Thoracic aorta (tissue), 2 donors: Measurements from ENCODE around the gene C2orf92. TPM values are rescaled to one million over a fixed set of nuclear protein-coding genes. Genes with fewer than 3 reads are reported as not detected.

Experiments
- ATAC-seq: fragments of 150-250 bp; one replicate; pipeline ENCODE4 v1.8.0; 2017; ENCODE audit warnings: low read depth; ENCODE audit not compliant: insufficient number of reproducible peaks, low FRiP score
- DNase-seq: peaks from one replicate; pipeline ENCODE4 v3.0.0-alpha.2; 2020; ENCODE audit warnings: low spot score
- H3K27ac ChIP-seq, 2 donors: fragments of 200-600 bp; sonication (generic); 1 replicate in 1 of 2; 2 replicates in 1 of 2; pipeline ENCODE4 v1.5.1; 2016; ENCODE audit warnings: mild to moderate bottlenecking in 2 of 2, moderate library complexity in 2 of 2
- H3K27me3 ChIP-seq: fragments of 200-600 bp; sonication (generic); replicated peaks from 2 replicates; pipeline ENCODE4 v1.6.0; 2016; ENCODE audit warnings: mild to moderate bottlenecking; ENCODE audit not compliant: insufficient read depth
- H3K36me3 ChIP-seq: fragments of 200-600 bp; sonication (generic); one replicate; pipeline ENCODE4 v1.5.1; 2016
- H3K4me1 ChIP-seq, 2 donors: fragments of 200-600 bp; sonication (generic); 1 replicate in 1 of 2; 2 replicates in 1 of 2; pipeline versions ENCODE4 v1.5.1 to v1.6.0; 2016; ENCODE audit warnings: low read depth in 2 of 2, mild to moderate bottlenecking in 1 of 2; ENCODE audit not compliant: control insufficient read depth in 1 of 2
- H3K4me3 ChIP-seq: fragments of 200-600 bp; sonication (generic); 2 replicates; pipeline ENCODE4 v1.5.1; 2016; ENCODE audit warnings: mild to moderate bottlenecking
- H3K9me3 ChIP-seq: fragments of 200-600 bp; sonication (generic); 2 replicates; pipeline ENCODE4 v1.5.1; 2016
- CTCF ChIP-seq: fragments of 200-600 bp; sonication (generic); IDR thresholded peaks from one replicate; pipeline ENCODE4 v1.5.1; 2019; ENCODE audit warnings: antibody characterized with exemption
- total RNA-seq, 2 donors: library from RNA; depleted of rRNA; stranded (reverse); fragments of >200 nt; gene quantifications; one replicate each; pipeline versions ENCODE4 v1.1.0 to v1.2.3, GENCODE V29; 2016

The C2orf92 gene
- total RNA-seq, 2 donors from 2014 or later: 13.7 to 32.0 TPM

GRCh38 chr2:97658691-97659157 lies 10.8 kb upstream of the C2orf92 start:
- no peaks in the 10 kb centered on the region for H3K27me3 ChIP-seq
- no peak for TF ChIP-seq CTCF
- H3K4me3 ChIP-seq: no peak overlapping the region
- H3K36me3 ChIP-seq: peaks cover 35% of the 10 kb centered on the region
- no peak overlapping the region for H3K27ac ChIP-seq
- peaks cover 14 to 29% of the 10 kb centered on the region in 2 donors for H3K4me1 ChIP-seq
- DNase-seq (no peak), ATAC-seq (no peak)
- no peaks in the 10 kb centered on the region for H3K9me3 ChIP-seq

GRCh38 chr2:97659256-97660043 lies 10.1 kb upstream of the C2orf92 start:
- Histone ChIP-seq H3K9me3 (no peaks in the 10 kb centered on the region), H3K36me3 (peaks cover 35% of the 10 kb centered on the region), H3K4me1 (peaks cover 14 to 29% of the 10 kb centered on the region in 2 donors), H3K27me3 (no peaks in the 10 kb centered on the region), H3K4me3 (no peak overlapping the region), H3K27ac (no peak overlapping the region)
- DNase-seq: no peak
- TF ChIP-seq CTCF: no peak
- no peak for ATAC-seq

- peaks cover 35% of the 10 kb centered on the region for H3K36me3 ChIP-seq
- no peak overlapping the region for H3K27ac ChIP-seq
- no peak for ATAC-seq
Observed at GRCh38 chr2:97660044-97660774, 9.3 kb upstream of the C2orf92 start.

GRCh38 chr2:97660775-97661389 lies 8.6 kb upstream of the C2orf92 start:
- no peak for ATAC-seq
- H3K36me3 ChIP-seq: peaks cover 35% of the 10 kb centered on the region
- TF ChIP-seq CTCF: no peak
- H3K27ac ChIP-seq: no peak overlapping the region
- H3K9me3 ChIP-seq: no peaks in the 10 kb centered on the region
- no peaks in the 10 kb centered on the region for H3K27me3 ChIP-seq
- DNase-seq: no peak
- no peak overlapping the region for H3K4me3 ChIP-seq
- H3K4me1 ChIP-seq: peaks cover 14 to 33% of the 10 kb centered on the region in 2 donors

More at GRCh38 chr2:97660044-97660774, 9.3 kb upstream of the C2orf92 start:
- no peak for DNase-seq
- no peak for TF ChIP-seq CTCF
- H3K4me1 ChIP-seq: peaks cover 14 to 33% of the 10 kb centered on the region in 2 donors
- H3K27me3 ChIP-seq: no peaks in the 10 kb centered on the region
- no peak overlapping the region for H3K4me3 ChIP-seq
- no peaks in the 10 kb centered on the region for H3K9me3 ChIP-seq

GRCh38 chr2:97661927-97662326 lies 7.6 kb upstream of the C2orf92 start:
- TF ChIP-seq CTCF: no peak
- H3K27ac ChIP-seq: peak overlapping the region; percentile 33 to 92
- peak overlapping the region; percentile 83 for H3K4me3 ChIP-seq
- peaks cover 14 to 33% of the 10 kb centered on the region in 2 donors for H3K4me1 ChIP-seq
- ATAC-seq (no peak), DNase-seq (no peak)
- no peaks in the 10 kb centered on the region for H3K27me3 ChIP-seq
- no peaks in the 10 kb centered on the region for H3K9me3 ChIP-seq
- peaks cover 26% of the 10 kb centered on the region for H3K36me3 ChIP-seq
